Measurements from ENCODE around the gene SLIT3. TPM values are rescaled to one million over a fixed set of nuclear protein-coding genes. Genes with fewer than 3 reads are reported as not detected.

SLIT3 gene
- total RNA-seq, 1 donor from 2014 or later = 70.0 TPM

DNA sequence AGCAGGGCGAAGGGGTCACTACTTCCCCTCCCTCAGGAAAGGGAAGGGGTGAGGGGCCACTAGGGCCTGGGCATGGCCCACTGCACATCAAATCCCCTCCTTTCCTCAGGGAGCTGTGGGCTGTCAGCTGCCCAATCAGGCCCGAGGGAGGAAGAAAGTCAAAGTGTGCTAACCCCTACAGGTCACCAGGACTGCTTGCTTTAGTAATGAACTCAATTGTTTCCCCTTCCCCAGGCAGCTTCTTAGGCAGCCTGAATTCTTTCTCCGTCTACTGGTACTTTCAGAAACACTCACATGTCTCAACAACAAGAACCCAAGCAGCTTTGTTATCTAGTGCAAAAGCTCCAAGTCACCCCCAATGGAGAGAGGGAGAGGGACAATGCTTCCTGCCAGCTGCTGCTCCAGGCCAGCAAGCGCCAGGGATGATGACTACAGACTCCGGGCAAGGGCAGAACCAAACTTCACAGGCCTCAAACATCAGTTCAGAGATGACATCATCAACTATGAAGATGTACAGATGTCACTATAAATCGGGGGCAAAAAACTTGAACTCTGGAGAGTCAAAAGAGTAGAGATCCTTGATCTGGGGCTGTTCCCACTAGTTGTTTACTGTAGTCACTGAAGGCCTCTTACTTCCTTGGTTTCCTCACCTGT is 100.7 kb downstream of the SLIT3 start:
- H3K4me3 ChIP-seq = no peak overlapping the region
- DNase-seq = no peak
- H3K27me3 ChIP-seq = no peaks in the 10 kb centered on the region
- H3K36me3 ChIP-seq = no peaks in the 10 kb centered on the region
- ATAC-seq = no peak
- H3K4me1 ChIP-seq = no peaks in the 10 kb centered on the region
- intact Hi-C loops (cut with DNase I) = no loop called here
- no peak for TF ChIP-seq CTCF (IDR thresholded peaks at IDR 0.05)
- no peaks in the 10 kb centered on the region for H3K9me3 ChIP-seq
- H3K27ac ChIP-seq = no peak overlapping the region

- intact Hi-C loops (cut with DNase I) = no loop called here
- no peak overlapping the region for H3K27ac ChIP-seq
- peak; percentile 22 for TF ChIP-seq CTCF (IDR thresholded peaks at IDR 0.05)
- no peaks in the 10 kb centered on the region for H3K36me3 ChIP-seq
- no peak overlapping the region for H3K4me3 ChIP-seq
- no peaks in the 10 kb centered on the region for H3K4me1 ChIP-seq
- H3K27me3 ChIP-seq = no peaks in the 10 kb centered on the region
- H3K9me3 ChIP-seq = no peaks in the 10 kb centered on the region
- ATAC-seq = peak; percentile 75
- no peak for DNase-seq
Measured at GRCh38 chr5:169197343-169197742, 103.6 kb downstream of the SLIT3 start.

GRCh38 chr5:169196059-169196458 is 104.9 kb downstream of the SLIT3 start:
- no peak for DNase-seq
- no peak for TF ChIP-seq CTCF (IDR thresholded peaks at IDR 0.05)
- H3K27ac ChIP-seq = no peak overlapping the region
- H3K36me3 ChIP-seq = no peaks in the 10 kb centered on the region
- intact Hi-C loops (cut with DNase I) = no loop called here
- H3K9me3 ChIP-seq = no peaks in the 10 kb centered on the region
- no peak overlapping the region for H3K4me3 ChIP-seq
- no peak for ATAC-seq
- peaks cover 4% of the 10 kb centered on the region for H3K4me1 ChIP-seq
- H3K27me3 ChIP-seq = no peaks in the 10 kb centered on the region

DNA sequence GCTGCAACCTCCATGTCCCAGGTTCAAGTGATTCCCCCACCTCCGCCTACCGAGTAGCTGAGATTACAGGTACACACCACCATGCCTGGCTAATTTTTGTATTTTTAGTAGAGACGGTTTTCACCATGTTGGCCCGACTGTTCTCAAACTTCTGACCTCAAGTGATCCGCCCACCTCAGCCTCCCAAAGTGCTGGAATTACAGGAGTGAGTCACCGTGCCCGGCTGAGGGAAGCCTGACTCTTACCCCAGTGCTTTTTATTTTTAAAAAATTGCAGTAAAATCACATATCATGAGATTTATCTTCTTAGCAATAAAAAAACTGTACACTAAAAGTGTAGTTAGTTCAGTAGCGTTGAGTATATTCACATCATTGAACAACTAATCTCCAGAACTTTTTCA is 105.3 kb downstream of the SLIT3 start:
- intact Hi-C loops (cut with DNase I) = no loop called here
- Histone ChIP-seq H3K27me3 (no peaks in the 10 kb centered on the region), H3K36me3 (no peaks in the 10 kb centered on the region), H3K9me3 (no peaks in the 10 kb centered on the region), H3K4me3 (no peak overlapping the region), H3K4me1 (peaks cover 6% of the 10 kb centered on the region), H3K27ac (no peak overlapping the region)
- DNase-seq = no peak
- no peak for TF ChIP-seq CTCF (IDR thresholded peaks at IDR 0.05)
- no peak for ATAC-seq

- no peaks in the 10 kb centered on the region for H3K36me3 ChIP-seq
- H3K27me3 ChIP-seq = no peaks in the 10 kb centered on the region
- H3K9me3 ChIP-seq = no peaks in the 10 kb centered on the region
- H3K4me1 ChIP-seq = peaks cover 6% of the 10 kb centered on the region
- ATAC-seq (no peak), DNase-seq (no peak)
- no peak for TF ChIP-seq CTCF (IDR thresholded peaks at IDR 0.05)
- no peak overlapping the region for H3K27ac ChIP-seq
- intact Hi-C loops (cut with DNase I) = no loop called here
- H3K4me3 ChIP-seq = no peak overlapping the region
Measured at GRCh38 chr5:169192536-169192935, 108.4 kb downstream of the SLIT3 start.

GRCh38 chr5:169190849-169191248 is 110.1 kb downstream of the SLIT3 start:
- no peak for DNase-seq
- ATAC-seq = no peak
- no peak for TF ChIP-seq CTCF (IDR thresholded peaks at IDR 0.05)
- Histone ChIP-seq H3K27me3 (no peaks in the 10 kb centered on the region), H3K4me1 (peaks cover 6% of the 10 kb centered on the region), H3K4me3 (no peak overlapping the region), H3K9me3 (no peaks in the 10 kb centered on the region), H3K36me3 (no peaks in the 10 kb centered on the region), H3K27ac (no peak overlapping the region)
- intact Hi-C loops (cut with DNase I) = no loop called here

All from upper lobe of right lung (tissue), 1 donor.